GM18951 (cell line): ENCODE data around the gene FTO.

Experiments
- POLR2A ChIP-seq: IDR thresholded peaks from 4 replicates; pipeline ENCODE4 v1.6.1; 2011; ENCODE audit warnings: mild to moderate bottlenecking; ENCODE audit not compliant: insufficient read length, insufficient read depth; ENCODE audit errors: extremely low read depth
- in situ Hi-C: fragments of 300-500 bp; cut with MboI; formaldehyde crosslinking; loops from one replicate; pipeline ENCODE4 v1.12.0; 2022; ENCODE audit warnings: low sequenced_read_pairs, mixed read lengths, inconsistent platforms; ENCODE audit not compliant: unreplicated experiment

The FTO gene

GRCh38 chr16:53721017-53721416 is 17.1 kb downstream of the FTO start:
- no peak for TF ChIP-seq POLR2A
- in situ Hi-C loops: no loop called here

GRCh38 chr16:53726625-53727024 is 22.7 kb downstream of the FTO start:
- in situ Hi-C loops: no loop called here
- TF ChIP-seq POLR2A: no peak

GRCh38 chr16:53730693-53731092 is 26.7 kb downstream of the FTO start:
- in situ Hi-C loops: no loop called here
- TF ChIP-seq POLR2A: no peak

GRCh38 chr16:53732296-53732929 is 28.5 kb downstream of the FTO start:
- in situ Hi-C loops: no loop called here
- TF ChIP-seq POLR2A: no peak

- in situ Hi-C loops: no loop called here
- TF ChIP-seq POLR2A: no peak
Observed at GRCh38 chr16:53734908-53735307, 31.0 kb downstream of the FTO start.

- TF ChIP-seq POLR2A: no peak
- in situ Hi-C loops: no loop called here
Observed at GRCh38 chr16:53736297-53736696, 32.3 kb downstream of the FTO start.

GRCh38 chr16:53737552-53737951 is 33.6 kb downstream of the FTO start:
- in situ Hi-C loops: no loop called here
- no peak for TF ChIP-seq POLR2A

- in situ Hi-C loops: no loop called here
- no peak for TF ChIP-seq POLR2A
Observed at GRCh38 chr16:53740476-53740875, 36.5 kb downstream of the FTO start.

GRCh38 chr16:53740933-53741531 is 37.1 kb downstream of the FTO start:
- TF ChIP-seq POLR2A: no peak
- in situ Hi-C loops: no loop called here

GRCh38 chr16:53741546-53741945 is 37.6 kb downstream of the FTO start:
- TF ChIP-seq POLR2A: no peak
- in situ Hi-C loops: no loop called here

- TF ChIP-seq POLR2A: no peak
- in situ Hi-C loops: no loop called here
Observed at GRCh38 chr16:53743149-53743566, 39.2 kb downstream of the FTO start.

GRCh38 chr16:53744449-53744848 is 40.5 kb downstream of the FTO start:
- TF ChIP-seq POLR2A: no peak
- in situ Hi-C loops: no loop called here

- TF ChIP-seq POLR2A: no peak
- in situ Hi-C loops: no loop called here
Observed at GRCh38 chr16:53745086-53745485, 41.1 kb downstream of the FTO start.

GRCh38 chr16:53745753-53746266 is 41.9 kb downstream of the FTO start:
- in situ Hi-C loops: no loop called here
- no peak for TF ChIP-seq POLR2A
